Ishikawa (cell line): ENCODE results near the gene OR4K15.

Experiments used
- CEBPB ChIP-seq: IDR thresholded peaks from 2 replicates; pipeline ENCODE4 v1.6.1; 2012
- CREB1 ChIP-seq: IDR thresholded peaks from 2 replicates; pipeline ENCODE4 v1.6.1; 2012; ENCODE audit warnings: low read depth
- EP300 ChIP-seq: IDR thresholded peaks from 2 replicates; pipeline ENCODE4 v1.6.1; 2012; ENCODE audit warnings: borderline replicate concordance
- FOXM1 ChIP-seq: IDR thresholded peaks from 2 replicates; pipeline ENCODE4 v1.6.1; 2012; ENCODE audit warnings: low read depth, borderline replicate concordance
- NFIC ChIP-seq: IDR thresholded peaks from 2 replicates; pipeline ENCODE4 v1.6.1; 2012
- RAD21 ChIP-seq: IDR thresholded peaks from 2 replicates; pipeline ENCODE4 v1.6.1; 2012; ENCODE audit warnings: low read depth
- TAF1 ChIP-seq: IDR thresholded peaks from 2 replicates; pipeline ENCODE4 v1.6.1; 2012; ENCODE audit warnings: low read depth, mild to moderate bottlenecking
- YY1 ChIP-seq: IDR thresholded peaks from 2 replicates; pipeline ENCODE4 v1.6.1; 2012; ENCODE audit warnings: low read depth
- ZBTB7A ChIP-seq: IDR thresholded peaks from 2 replicates; pipeline ENCODE4 v1.6.1; 2012; ENCODE audit warnings: low read depth
- TF ChIP-seq, protein P1 (sequence below): IDR thresholded peaks from 2 replicates; pipeline ENCODE4 v1.6.1; 2012; ENCODE audit warnings: low read depth, mild to moderate bottlenecking
- TF ChIP-seq, protein P2 (sequence below): IDR thresholded peaks from 2 replicates; pipeline ENCODE4 v1.6.1; 2012
- TF ChIP-seq, protein P3 (sequence below): IDR thresholded peaks from 2 replicates; pipeline ENCODE4 v1.6.1; 2012

DNA sequence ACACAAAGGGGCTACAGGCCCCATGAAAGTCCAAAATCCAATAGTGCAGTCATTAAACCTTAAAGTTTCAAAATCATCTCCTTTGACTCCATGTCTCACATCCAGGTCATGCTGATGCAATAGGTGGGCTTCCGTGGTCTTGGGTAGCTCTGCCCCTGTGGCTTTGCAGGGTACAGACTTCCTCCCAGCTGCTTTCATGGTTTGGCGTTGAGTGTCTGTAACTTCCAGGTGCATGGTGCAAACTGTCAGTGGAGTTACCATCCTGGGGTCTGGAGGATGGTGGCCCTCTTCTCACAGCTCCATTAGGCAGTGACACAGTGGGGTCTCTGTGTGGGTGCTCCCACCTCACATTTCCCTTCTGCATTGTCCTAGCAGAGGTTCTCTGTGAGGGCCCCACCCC, 18.0 kb downstream of the OR4K15 start:
- TF ChIP-seq, protein P1, sequence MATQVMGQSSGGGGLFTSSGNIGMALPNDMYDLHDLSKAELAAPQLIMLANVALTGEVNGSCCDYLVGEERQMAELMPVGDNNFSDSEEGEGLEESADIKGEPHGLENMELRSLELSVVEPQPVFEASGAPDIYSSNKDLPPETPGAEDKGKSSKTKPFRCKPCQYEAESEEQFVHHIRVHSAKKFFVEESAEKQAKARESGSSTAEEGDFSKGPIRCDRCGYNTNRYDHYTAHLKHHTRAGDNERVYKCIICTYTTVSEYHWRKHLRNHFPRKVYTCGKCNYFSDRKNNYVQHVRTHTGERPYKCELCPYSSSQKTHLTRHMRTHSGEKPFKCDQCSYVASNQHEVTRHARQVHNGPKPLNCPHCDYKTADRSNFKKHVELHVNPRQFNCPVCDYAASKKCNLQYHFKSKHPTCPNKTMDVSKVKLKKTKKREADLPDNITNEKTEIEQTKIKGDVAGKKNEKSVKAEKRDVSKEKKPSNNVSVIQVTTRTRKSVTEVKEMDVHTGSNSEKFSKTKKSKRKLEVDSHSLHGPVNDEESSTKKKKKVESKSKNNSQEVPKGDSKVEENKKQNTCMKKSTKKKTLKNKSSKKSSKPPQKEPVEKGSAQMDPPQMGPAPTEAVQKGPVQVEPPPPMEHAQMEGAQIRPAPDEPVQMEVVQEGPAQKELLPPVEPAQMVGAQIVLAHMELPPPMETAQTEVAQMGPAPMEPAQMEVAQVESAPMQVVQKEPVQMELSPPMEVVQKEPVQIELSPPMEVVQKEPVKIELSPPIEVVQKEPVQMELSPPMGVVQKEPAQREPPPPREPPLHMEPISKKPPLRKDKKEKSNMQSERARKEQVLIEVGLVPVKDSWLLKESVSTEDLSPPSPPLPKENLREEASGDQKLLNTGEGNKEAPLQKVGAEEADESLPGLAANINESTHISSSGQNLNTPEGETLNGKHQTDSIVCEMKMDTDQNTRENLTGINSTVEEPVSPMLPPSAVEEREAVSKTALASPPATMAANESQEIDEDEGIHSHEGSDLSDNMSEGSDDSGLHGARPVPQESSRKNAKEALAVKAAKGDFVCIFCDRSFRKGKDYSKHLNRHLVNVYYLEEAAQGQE = no peak
- TF ChIP-seq FOXM1 = no peak
- TF ChIP-seq ZBTB7A = no peak
- TF ChIP-seq TAF1 = no peak
- TF ChIP-seq YY1 = no peak
- no peak for TF ChIP-seq CREB1
- TF ChIP-seq, protein P2, sequence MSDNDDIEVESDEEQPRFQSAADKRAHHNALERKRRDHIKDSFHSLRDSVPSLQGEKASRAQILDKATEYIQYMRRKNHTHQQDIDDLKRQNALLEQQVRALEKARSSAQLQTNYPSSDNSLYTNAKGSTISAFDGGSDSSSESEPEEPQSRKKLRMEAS = no peak
- TF ChIP-seq, protein P3, sequence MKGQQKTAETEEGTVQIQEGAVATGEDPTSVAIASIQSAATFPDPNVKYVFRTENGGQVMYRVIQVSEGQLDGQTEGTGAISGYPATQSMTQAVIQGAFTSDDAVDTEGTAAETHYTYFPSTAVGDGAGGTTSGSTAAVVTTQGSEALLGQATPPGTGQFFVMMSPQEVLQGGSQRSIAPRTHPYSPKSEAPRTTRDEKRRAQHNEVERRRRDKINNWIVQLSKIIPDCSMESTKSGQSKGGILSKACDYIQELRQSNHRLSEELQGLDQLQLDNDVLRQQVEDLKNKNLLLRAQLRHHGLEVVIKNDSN = no peak
- TF ChIP-seq NFIC = no peak
- no peak for TF ChIP-seq RAD21
- no peak for TF ChIP-seq CEBPB
- no peak for TF ChIP-seq EP300
